K562 (cell line): ENCODE results near the gene ATP6V0E1. TPM values are rescaled to one million over a fixed set of nuclear protein-coding genes. Genes with fewer than 3 reads are reported as not detected.
A peak's percentile ranks its signal among the peaks of the same experiment; 100 is the strongest.

Experiments
- EP300 ChIP-seq: IDR thresholded peaks from 2 replicates; pipeline ENCODE4 v1.6.1; 2012; ENCODE audit warnings: low read length, improper control_type of control experiment
- ERF ChIP-seq: fragments of 450-650 bp; formaldehyde crosslinking; IDR thresholded peaks from 2 replicates; pipeline ENCODE4 v1.4.0; 2020; ENCODE audit warnings: mild to moderate bottlenecking, mixed read lengths
- FOSL1 ChIP-seq: fragments of 200-800 bp; sonication (Bioruptor generic); conservative IDR thresholded peaks from 2 replicates; pipeline ENCODE4 v1.6.1; 2016; ENCODE audit warnings: missing genetic modification characterization, missing compliant biosample characterization
- HDAC1 ChIP-seq, 2 experiments: fragments of 450-650 bp; IDR thresholded peaks; 2 replicates each; pipeline ENCODE4 v1.6.1; 2016 to 2017; ENCODE audit warnings: inconsistent platforms in 1 of 2, mild to moderate bottlenecking in 1 of 2, moderate library complexity in 1 of 2
- IRF9 ChIP-seq: fragments of 450-650 bp; IDR thresholded peaks from 2 replicates; pipeline ENCODE4 v1.6.1; 2016; ENCODE audit warnings: missing biosample characterization, missing genetic modification characterization
- KDM4B ChIP-seq, 2 experiments: fragments of 450-650 bp in 1 of 2; sonication (generic) in 1 of 2; IDR thresholded peaks; 2 replicates each; pipeline ENCODE4 v1.6.1; 2016 to 2017; ENCODE audit warnings: borderline replicate concordance in 2 of 2, antibody characterized with exemption in 1 of 2, low read depth in 1 of 2, mild to moderate bottlenecking in 1 of 2
- KDM5B ChIP-seq: fragments of 200-600 bp; sonication (generic); IDR thresholded peaks from 2 replicates; pipeline ENCODE4 v1.6.1; 2012; ENCODE audit warnings: low read depth, mild to moderate bottlenecking, moderate library complexity, low read length, control low read depth, inconsistent platforms; ENCODE audit not compliant: insufficient replicate concordance
- NR4A1 ChIP-seq, 2 experiments: fragments of 250-450 bp in 1 of 2; fragments of 450-650 bp in 1 of 2; sonication (Bioruptor Pico) in 1 of 2; IDR thresholded peaks; 2 replicates each; pipeline versions ENCODE4 v1.4.0 to v1.6.1; 2016 to 2020; ENCODE audit warnings: mild to moderate bottlenecking in 2 of 2, missing compliant biosample characterization in 1 of 2, missing genetic modification characterization in 1 of 2, moderate library complexity in 1 of 2
- NUFIP1 ChIP-seq: fragments of 450-650 bp; IDR thresholded peaks from 2 replicates; pipeline ENCODE4 v1.6.1; 2018; ENCODE audit not compliant: partially characterized antibody
- PTRF ChIP-seq: fragments of 450-650 bp; IDR thresholded peaks from 2 replicates; pipeline ENCODE4 v1.6.1; 2016; ENCODE audit warnings: mild to moderate bottlenecking, missing genetic modification characterization, missing compliant biosample characterization
- PTTG1 ChIP-seq: fragments of 450-650 bp; IDR thresholded peaks from 2 replicates; pipeline ENCODE4 v1.6.1; 2016; ENCODE audit warnings: low read depth, mild to moderate bottlenecking, missing genetic modification characterization, missing compliant biosample characterization
- RBM25 ChIP-seq: fragments of 200-400 bp; formaldehyde crosslinking; IDR thresholded peaks from 2 replicates; pipeline ENCODE4 v1.6.1; 2018; ENCODE audit warnings: low read length, low read depth, moderate library complexity; ENCODE audit not compliant: severe bottlenecking
- TAF7 ChIP-seq: fragments of 450-650 bp; IDR thresholded peaks from 2 replicates; pipeline ENCODE4 v1.6.1; 2016; ENCODE audit warnings: missing genetic modification characterization, missing compliant biosample characterization
- THAP7 ChIP-seq: fragments of 250-450 bp; sonication (Bioruptor Pico); IDR thresholded peaks from 2 replicates; pipeline ENCODE4 v1.5.0; 2021
- TSC22D4 ChIP-seq: fragments of 450-650 bp; IDR thresholded peaks from 2 replicates; pipeline ENCODE4 v1.6.1; 2016; ENCODE audit warnings: missing genetic modification characterization, missing biosample characterization, control low read depth
- ZNF232 ChIP-seq: sonication (generic); formaldehyde crosslinking; IDR thresholded peaks from 2 replicates; pipeline ENCODE4 v1.8.0; 2022; ENCODE audit warnings: mild to moderate bottlenecking, missing genetic modification reagents
- ZNF239 ChIP-seq: fragments of 250-450 bp; sonication (Bioruptor Pico); IDR thresholded peaks from 2 replicates; pipeline ENCODE4 v1.4.0; 2020; ENCODE audit warnings: mild to moderate bottlenecking
- ZNF311 ChIP-seq: fragments of 250-450 bp; sonication (Bioruptor Pico); IDR thresholded peaks from 2 replicates; pipeline ENCODE4 v1.4.0; 2020; ENCODE audit warnings: mild to moderate bottlenecking, moderate library complexity
- ZNF75A ChIP-seq: fragments of 450-650 bp; formaldehyde crosslinking; IDR thresholded peaks from 2 replicates; pipeline ENCODE4 v1.4.0; 2020; ENCODE audit warnings: mild to moderate bottlenecking
- polyA plus RNA-seq, 8 experiments: library from polyadenylated mRNA; depleted of rRNA in 4 of 8; stranded (reverse) in 5 of 8; unstranded in 3 of 8; fragments of >200 nt; fragmentation: Nextera tagmentation in 2 of 8; fragmentation: Illumina TruSeq in 1 of 8; extraction: Ambion mirVana in 2 of 8; extraction: Trizol in 1 of 8; gene quantifications; 2 replicates each; pipeline versions ENCODE4 v1.2.1 to v1.2.3, GENCODE V29; 2011 to 2014; ENCODE audit warnings: inconsistent platforms in 1 of 8, missing spikeins in 1 of 8
- total RNA-seq, 7 experiments: library from RNA; depleted of rRNA in 6 of 7; stranded (reverse); fragments of >200 nt in 6 of 7; fragmentation: Illumina TruSeq in 2 of 7; extraction: Trizol in 2 of 7; gene quantifications; 2 replicates each; pipeline versions ENCODE4 v1.2.1 to v1.2.3, GENCODE V29; 2011 to 2021; ENCODE audit warnings: low replicate concordance in 1 of 7
- TF ChIP-seq, protein P1 (sequence below): fragments of 450-650 bp; IDR thresholded peaks from 2 replicates; pipeline ENCODE4 v1.6.1; 2017; ENCODE audit warnings: mild to moderate bottlenecking, moderate library complexity
- TF ChIP-seq, protein P2 (sequence below): IDR thresholded peaks from 3 replicates; pipeline ENCODE4 v1.6.1; 2011; ENCODE audit warnings: borderline replicate concordance, mild to moderate bottlenecking; ENCODE audit not compliant: insufficient read length, insufficient read depth
- TF ChIP-seq, protein P3 (sequence below): IDR thresholded peaks from 2 replicates; pipeline ENCODE4 v1.6.1; 2012; ENCODE audit warnings: low read depth, low read length, improper control_type of control experiment, borderline replicate concordance

Gene ATP6V0E1
- total and polyA plus RNA-seq, 9 of the 15 experiments (the other 6 are each of a cell fraction or from before 2014, with no cell fraction given) = 63.8 to 395 (median 112) TPM

DNA sequence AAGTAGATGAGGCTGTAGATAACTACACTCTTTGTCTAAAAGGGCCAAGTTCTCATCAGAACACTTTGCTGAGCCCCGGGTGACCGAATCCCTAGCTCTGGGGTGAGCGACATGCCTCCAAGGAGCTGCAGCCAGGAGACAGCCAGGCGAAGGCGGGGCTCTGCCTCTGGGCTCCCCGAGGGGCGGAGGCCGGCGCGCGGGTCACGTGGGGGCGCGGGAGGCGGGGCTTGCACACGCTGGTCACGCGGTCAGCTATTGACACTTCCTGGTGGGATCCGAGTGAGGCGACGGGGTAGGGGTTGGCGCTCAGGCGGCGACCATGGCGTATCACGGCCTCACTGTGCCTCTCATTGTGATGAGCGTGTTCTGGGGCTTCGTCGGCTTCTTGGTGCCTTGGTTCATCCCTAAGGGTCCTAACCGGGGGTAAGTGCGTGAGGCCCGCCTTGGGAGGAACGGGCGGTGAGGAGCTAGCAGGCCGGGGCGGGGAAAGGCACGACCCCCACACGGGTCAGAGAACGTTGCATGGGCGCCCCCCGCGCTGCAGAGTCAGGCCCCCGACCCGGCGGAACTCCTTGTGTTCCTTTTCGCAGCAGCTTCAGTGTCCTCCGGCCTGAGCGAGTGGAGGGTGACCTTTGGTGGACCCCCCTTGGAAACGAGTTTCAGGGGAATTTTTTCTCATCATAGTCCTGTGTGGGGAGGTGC lies at the start of gene ATP6V0E1 (continued):
- TF ChIP-seq, protein P1, sequence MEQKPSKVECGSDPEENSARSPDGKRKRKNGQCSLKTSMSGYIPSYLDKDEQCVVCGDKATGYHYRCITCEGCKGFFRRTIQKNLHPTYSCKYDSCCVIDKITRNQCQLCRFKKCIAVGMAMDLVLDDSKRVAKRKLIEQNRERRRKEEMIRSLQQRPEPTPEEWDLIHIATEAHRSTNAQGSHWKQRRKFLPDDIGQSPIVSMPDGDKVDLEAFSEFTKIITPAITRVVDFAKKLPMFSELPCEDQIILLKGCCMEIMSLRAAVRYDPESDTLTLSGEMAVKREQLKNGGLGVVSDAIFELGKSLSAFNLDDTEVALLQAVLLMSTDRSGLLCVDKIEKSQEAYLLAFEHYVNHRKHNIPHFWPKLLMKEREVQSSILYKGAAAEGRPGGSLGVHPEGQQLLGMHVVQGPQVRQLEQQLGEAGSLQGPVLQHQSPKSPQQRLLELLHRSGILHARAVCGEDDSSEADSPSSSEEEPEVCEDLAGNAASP = no peak
- TF ChIP-seq THAP7 (CRISPR knock-in tag) (no peak), IRF9 (tag) (no peak), NR4A1 (CRISPR knock-in tag; IDR thresholded peaks at IDR 0.05) (no peak), NR4A1 (tag; IDR thresholded peaks at IDR 0.05) (no peak), ZNF311 (CRISPR knock-in tag) (no peak), KDM5B (peak; percentile 63), PTRF (tag) (no peak), HDAC1 (IDR thresholded peaks at IDR 0.05) (peak in 1 of 2 experiments; percentile 85; a peak in 1 of 4 replicates), TAF7 (tag) (0 out of 2 replicates have a peak, but pooled peaks have one; percentile 14), KDM4B (IDR thresholded peaks at IDR 0.05; ENCODE audit: borderline replicate concordance in 2 of 2, low read depth in 1 of 2) (no peak), ZNF75A (no peak), ERF (CRISPR knock-in tag) (no peak), EP300 (no peak), TSC22D4 (no peak), ZNF232 (no peak), ZNF239 (no peak), NUFIP1 (no peak), RBM25 (no peak), PTTG1 (no peak), FOSL1 (no peak)
- TF ChIP-seq, protein P2, sequence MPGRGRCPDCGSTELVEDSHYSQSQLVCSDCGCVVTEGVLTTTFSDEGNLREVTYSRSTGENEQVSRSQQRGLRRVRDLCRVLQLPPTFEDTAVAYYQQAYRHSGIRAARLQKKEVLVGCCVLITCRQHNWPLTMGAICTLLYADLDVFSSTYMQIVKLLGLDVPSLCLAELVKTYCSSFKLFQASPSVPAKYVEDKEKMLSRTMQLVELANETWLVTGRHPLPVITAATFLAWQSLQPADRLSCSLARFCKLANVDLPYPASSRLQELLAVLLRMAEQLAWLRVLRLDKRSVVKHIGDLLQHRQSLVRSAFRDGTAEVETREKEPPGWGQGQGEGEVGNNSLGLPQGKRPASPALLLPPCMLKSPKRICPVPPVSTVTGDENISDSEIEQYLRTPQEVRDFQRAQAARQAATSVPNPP = no peak
- TF ChIP-seq, protein P3, sequence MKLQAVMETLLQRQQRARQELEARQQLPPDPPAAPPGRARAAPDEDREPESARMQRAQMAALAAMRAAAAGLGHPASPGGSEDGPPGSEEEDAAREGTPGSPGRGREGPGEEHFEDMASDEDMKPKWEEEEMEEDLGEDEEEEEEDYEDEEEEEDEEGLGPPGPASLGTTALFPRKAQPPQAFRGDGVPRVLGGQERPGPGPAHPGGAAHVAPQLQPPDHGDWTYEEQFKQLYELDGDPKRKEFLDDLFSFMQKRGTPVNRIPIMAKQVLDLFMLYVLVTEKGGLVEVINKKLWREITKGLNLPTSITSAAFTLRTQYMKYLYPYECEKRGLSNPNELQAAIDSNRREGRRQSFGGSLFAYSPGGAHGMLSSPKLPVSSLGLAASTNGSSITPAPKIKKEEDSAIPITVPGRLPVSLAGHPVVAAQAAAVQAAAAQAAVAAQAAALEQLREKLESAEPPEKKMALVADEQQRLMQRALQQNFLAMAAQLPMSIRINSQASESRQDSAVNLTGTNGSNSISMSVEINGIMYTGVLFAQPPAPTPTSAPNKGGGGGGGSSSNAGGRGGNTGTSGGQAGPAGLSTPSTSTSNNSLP = no peak
